ENCODE measurements around the gene HOXA13. TPM values are rescaled to one million over a fixed set of nuclear protein-coding genes. Genes with fewer than 3 reads are reported as not detected.
A peak's percentile ranks its signal among the peaks of the same experiment; 100 is the strongest.

HOXA13 gene
- total RNA-seq, 1 experiment from 2014 or later: 12.1 TPM

- intact Hi-C loops (cut with micrococcal nuclease): loop anchor here (1.0 to 5.0 kb wide), 5 partner anchors 9 to 1009 kb away; partner anchors contain the start of genes CBX3, HNRNPA2B1 and HOXA13
- POLR2A ChIA-PET (ENCODE audit: unreplicated experiment): interaction anchor here (0.6 to 1.2 kb wide), 9 partner anchors 10 to 755 kb away, joined by 3 to 5 read pairs (median 3); no protein-coding TSS in a partner anchor
These were observed 33.8 kb downstream of the HOXA13 start for GRCh38 chr7:27165996-27166530.

GRCh38 chr7:27165089-27165995 lies 34.5 kb downstream of the HOXA13 start, which contains the start of gene HOXA9:
HOXA9 (minus strand) TSS chr7:27165537; CDS start chr7:27165457, 80 bp downstream.
- Histone ChIP-seq H3K9me2 (replicated peaks; ENCODE audit: low read length) (no peaks in the 10 kb centered on the region), H3K36me3 (ENCODE audit: low read depth, low read length) (peaks cover 23% of the 10 kb centered on the region), H3K9ac (ENCODE audit: low read length) (peak within 1 kb of the TSS; percentile 90), H3K4me1 (ENCODE audit: insufficient read depth, low read length) (peaks cover 12% of the 10 kb centered on the region), H3K4me3 (ENCODE audit: low read length) (peak within 1 kb of the TSS; percentile 84), H3F3A (ENCODE audit: low read length, unreplicated experiment) (peaks cover 5% of the 10 kb centered on the region), H3K79me2 (ENCODE audit: low read length) (peaks cover 89% of the 10 kb centered on the region), H3K9me3 (ENCODE audit: low read length) (no peaks in the 10 kb centered on the region), H3K27ac (ENCODE audit: low read length) (peak within 1 kb of the TSS; percentile 97), H2AFZ (ENCODE audit: low read length) (peak within 1 kb of the TSS; percentile 65), H3K27me3 (ENCODE audit: low read length) (no peaks in the 10 kb centered on the region), H3K4me2 (ENCODE audit: low read length) (peak within 1 kb of the TSS; percentile 93), H4K20me1 (ENCODE audit: low read length) (peaks cover 20% of the 10 kb centered on the region)
- ChIA-PET POLR2A (ENCODE audit: unreplicated experiment) (interaction anchor here (0.6 to 1.2 kb wide), 8 partner anchors 10 to 756 kb away, joined by 3 to 5 read pairs (median 3); no protein-coding TSS in a partner anchor), CTCF (no interaction called here)
- intact Hi-C loops (cut with micrococcal nuclease): loop anchor here (1.0 to 5.0 kb wide), 5 partner anchors 10 to 1008 kb away; partner anchors contain the start of genes CBX3, HNRNPA2B1 and HOXA13
- DNase-seq (peak; percentile 94), ATAC-seq (peak; percentile 4)
- BruUV-seq (replicated peaks): no TSS peak
- TF ChIP-seq, protein P1, sequence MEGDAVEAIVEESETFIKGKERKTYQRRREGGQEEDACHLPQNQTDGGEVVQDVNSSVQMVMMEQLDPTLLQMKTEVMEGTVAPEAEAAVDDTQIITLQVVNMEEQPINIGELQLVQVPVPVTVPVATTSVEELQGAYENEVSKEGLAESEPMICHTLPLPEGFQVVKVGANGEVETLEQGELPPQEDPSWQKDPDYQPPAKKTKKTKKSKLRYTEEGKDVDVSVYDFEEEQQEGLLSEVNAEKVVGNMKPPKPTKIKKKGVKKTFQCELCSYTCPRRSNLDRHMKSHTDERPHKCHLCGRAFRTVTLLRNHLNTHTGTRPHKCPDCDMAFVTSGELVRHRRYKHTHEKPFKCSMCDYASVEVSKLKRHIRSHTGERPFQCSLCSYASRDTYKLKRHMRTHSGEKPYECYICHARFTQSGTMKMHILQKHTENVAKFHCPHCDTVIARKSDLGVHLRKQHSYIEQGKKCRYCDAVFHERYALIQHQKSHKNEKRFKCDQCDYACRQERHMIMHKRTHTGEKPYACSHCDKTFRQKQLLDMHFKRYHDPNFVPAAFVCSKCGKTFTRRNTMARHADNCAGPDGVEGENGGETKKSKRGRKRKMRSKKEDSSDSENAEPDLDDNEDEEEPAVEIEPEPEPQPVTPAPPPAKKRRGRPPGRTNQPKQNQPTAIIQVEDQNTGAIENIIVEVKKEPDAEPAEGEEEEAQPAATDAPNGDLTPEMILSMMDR (conservative IDR thresholded peaks at IDR 0.05; ENCODE audit: low read depth, low read length): no peak
- TF ChIP-seq EZH2phosphoT487 (IDR thresholded peaks at IDR 0.05; ENCODE audit: borderline replicate concordance, low read length) (peak; percentile 38; the same call in 1 of the 2 replicates), EZH2 (IDR thresholded peaks at IDR 0.05; ENCODE audit: low read length, unreplicated experiment) (no peak)

More at GRCh38 chr7:27165996-27166530, 33.8 kb downstream of the HOXA13 start:
- no peaks in the 10 kb centered on the region for H3K27me3 ChIP-seq (ENCODE audit: low read length)
- ATAC-seq: peak; percentile 2; the same call in 1 of the 2 replicates
- H3K9ac ChIP-seq (ENCODE audit: low read length): peak overlapping the region; percentile 90
- peaks cover 26% of the 10 kb centered on the region for H3K36me3 ChIP-seq (ENCODE audit: low read depth, low read length)
- H3K9me2 ChIP-seq (replicated peaks; ENCODE audit: low read length): no peaks in the 10 kb centered on the region
- H3K4me1 ChIP-seq (ENCODE audit: insufficient read depth, low read length): peaks cover 11% of the 10 kb centered on the region
- DNase-seq: peak; percentile 67
- no peak for TF ChIP-seq EZH2phosphoT487 (IDR thresholded peaks at IDR 0.05; ENCODE audit: borderline replicate concordance, low read length)
- H3K9me3 ChIP-seq (ENCODE audit: low read length): no peaks in the 10 kb centered on the region
- peaks cover 5% of the 10 kb centered on the region for H3F3A ChIP-seq (ENCODE audit: low read length, unreplicated experiment)
- H3K27ac ChIP-seq (ENCODE audit: low read length): peak overlapping the region; percentile 97
- peak overlapping the region; percentile 84 for H3K4me3 ChIP-seq (ENCODE audit: low read length)
- CTCF ChIA-PET: no interaction called here
- peaks cover 20% of the 10 kb centered on the region for H4K20me1 ChIP-seq (ENCODE audit: low read length)
- H3K4me2 ChIP-seq (ENCODE audit: low read length): peak overlapping the region; percentile 93
- H2AFZ ChIP-seq (ENCODE audit: low read length): peak overlapping the region; percentile 65
- peaks cover 95% of the 10 kb centered on the region for H3K79me2 ChIP-seq (ENCODE audit: low read length)
- TSS peak; percentile 23 for BruUV-seq (replicated peaks)

- Histone ChIP-seq H3K79me2 (ENCODE audit: low read length) (peaks cover 83% of the 10 kb centered on the region), H3K9ac (ENCODE audit: low read length) (peak overlapping the region; percentile 90), H3K4me2 (ENCODE audit: low read length) (peak overlapping the region; percentile 93), H4K20me1 (ENCODE audit: low read length) (peaks cover 20% of the 10 kb centered on the region), H3K9me2 (replicated peaks; ENCODE audit: low read length) (no peaks in the 10 kb centered on the region), H3K4me3 (ENCODE audit: low read length) (peak overlapping the region; percentile 84), H3K9me3 (ENCODE audit: low read length) (no peaks in the 10 kb centered on the region), H3K27me3 (ENCODE audit: low read length) (no peaks in the 10 kb centered on the region), H3F3A (ENCODE audit: low read length, unreplicated experiment) (peaks cover 5% of the 10 kb centered on the region), H3K27ac (ENCODE audit: low read length) (peak overlapping the region; percentile 97), H3K36me3 (ENCODE audit: low read depth, low read length) (peaks cover 23% of the 10 kb centered on the region), H3K4me1 (ENCODE audit: insufficient read depth, low read length) (peaks cover 20% of the 10 kb centered on the region), H2AFZ (ENCODE audit: low read length) (no peak overlapping the region)
- ChIA-PET POLR2A (ENCODE audit: unreplicated experiment) (no interaction called here), CTCF (no interaction called here)
- TF ChIP-seq, protein P1 (conservative IDR thresholded peaks at IDR 0.05; ENCODE audit: low read depth, low read length): peak; percentile 46
- TF ChIP-seq EZH2phosphoT487 (IDR thresholded peaks at IDR 0.05; ENCODE audit: borderline replicate concordance, low read length) (no peak), EZH2 (IDR thresholded peaks at IDR 0.05; ENCODE audit: low read length, unreplicated experiment) (no peak)
- BruUV-seq (replicated peaks): no TSS peak
- ATAC-seq (no peak), DNase-seq (peak; percentile 39)
- intact Hi-C loops (cut with micrococcal nuclease): loop anchor here (1.0 to 5.0 kb wide), 9 partner anchors 11 to 1272 kb away; partner anchors contain the start of genes CBX3, HNRNPA2B1 and HOXA13
These were observed 35.4 kb downstream of the HOXA13 start for GRCh38 chr7:27164367-27165088.

Measured in PC-3 (cell line).